Stimulated activated CD4-positive, alpha-beta T cell treated with anti-CD3 and anti-CD28 coated beads, TNF-alpha, amount 100 ng/mL, for 48 hours (primary cell): ENCODE measurements around the gene ZMYND8.
"Not testable (repeated sequence)": the region's sequence is repeated elsewhere in the genome, so short reads cannot be mapped to it uniquely, and the experiment has no call there.

Experiments used
- DNase-seq, 3 donors: peaks; one replicate each; pipeline ENCODE4 v3.0.0-alpha.2; 2020; ENCODE audit warnings: low read depth in 3 of 3

The ZMYND8 gene

DNA sequence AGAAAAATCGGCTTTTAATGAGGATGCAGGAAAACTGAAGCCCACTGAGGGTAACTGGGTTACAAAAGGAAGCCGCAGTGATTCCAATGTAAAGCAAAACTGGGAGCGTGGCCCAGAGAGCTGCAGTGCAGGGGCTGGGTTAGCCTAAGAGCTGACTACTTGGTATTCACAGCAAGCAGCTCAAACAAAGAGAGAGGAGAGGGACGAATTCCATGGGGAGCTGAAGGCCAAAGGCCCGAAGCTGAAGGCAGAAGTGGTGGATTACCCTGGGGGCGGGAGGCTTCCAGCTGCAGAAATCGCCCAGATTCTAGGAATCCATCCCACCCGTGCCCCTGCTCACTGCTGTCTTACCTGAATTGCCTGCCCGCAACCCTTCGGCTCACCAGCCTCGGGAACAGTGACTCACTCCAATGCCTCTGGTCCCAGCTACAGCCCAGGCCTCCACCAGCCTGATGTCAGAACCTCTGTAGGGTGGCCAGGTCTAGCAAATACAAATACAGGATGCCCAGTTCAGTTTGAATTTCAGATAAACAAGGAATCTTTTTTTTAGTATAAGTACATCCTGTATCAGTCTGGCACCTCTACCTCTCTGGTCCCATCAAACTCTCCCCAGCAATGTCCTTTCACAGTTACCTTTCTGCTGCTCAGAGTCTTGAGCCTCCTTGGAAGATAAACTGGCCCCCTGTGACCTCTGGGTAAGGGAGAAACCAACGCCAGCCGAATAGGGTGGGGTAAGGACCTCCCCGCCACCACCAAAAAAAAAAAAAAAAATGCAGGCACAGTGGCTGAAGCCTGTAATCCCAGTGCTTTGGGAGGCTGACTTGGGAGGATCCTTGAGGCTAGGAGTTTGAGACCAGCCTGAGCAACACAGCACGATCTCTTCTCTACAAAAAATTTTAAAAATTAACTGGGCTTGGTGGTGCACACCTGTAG is 14.6 kb upstream of the ZMYND8 start:
- no peak for DNase-seq

DNA sequence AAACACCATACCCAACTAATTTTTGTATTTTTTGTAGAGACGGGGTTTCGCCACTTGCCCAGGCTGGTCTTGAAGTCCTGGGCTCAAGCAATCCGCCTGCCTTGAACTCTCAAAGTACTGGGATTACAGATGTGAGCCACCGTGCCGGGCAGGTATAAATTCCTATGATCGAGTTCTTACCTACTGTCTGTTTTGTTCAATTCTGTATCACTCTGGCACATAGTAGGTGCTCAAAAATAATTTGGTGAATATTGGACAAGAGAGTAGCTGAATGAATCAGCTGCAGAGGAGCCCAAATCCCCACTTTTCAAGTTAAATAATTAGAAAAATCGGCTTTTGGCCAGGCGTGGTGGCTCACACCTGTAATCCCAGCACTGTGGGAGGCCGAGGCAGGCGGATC is 13.7 kb upstream of the ZMYND8 start:
- no peak for DNase-seq

- no peak for DNase-seq
Measured at GRCh38 chr20:47368301-47368700, 11.8 kb upstream of the ZMYND8 start.

DNA sequence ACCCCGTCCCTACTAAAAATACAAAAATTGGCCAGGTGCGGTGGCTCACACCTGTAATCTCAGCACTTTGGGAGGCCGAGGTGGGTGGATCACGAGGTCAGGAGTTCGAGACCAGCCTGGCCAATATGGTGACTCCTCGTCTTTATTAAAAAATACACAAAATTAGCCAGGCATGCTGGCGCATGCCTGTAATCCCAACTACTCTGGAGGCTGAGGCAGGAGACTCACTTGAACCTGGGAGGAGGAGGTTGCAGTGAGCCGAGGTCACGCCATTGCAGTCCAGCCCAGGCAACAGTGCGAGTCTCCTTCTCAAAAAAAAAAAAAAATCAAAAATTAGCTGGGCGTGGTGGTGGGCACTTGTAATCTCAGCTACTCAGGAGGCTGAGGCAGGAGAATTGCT is 9.8 kb upstream of the ZMYND8 start:
- not testable (repeated sequence) for DNase-seq

- DNase-seq = no peak
Measured at GRCh38 chr20:47365023-47365764, 8.7 kb upstream of the ZMYND8 start.

- no peak for DNase-seq
Measured at GRCh38 chr20:47362361-47363219, 6.1 kb upstream of the ZMYND8 start.

GRCh38 chr20:47361057-47361915 is 4.8 kb upstream of the ZMYND8 start:
- DNase-seq = no peak

DNA sequence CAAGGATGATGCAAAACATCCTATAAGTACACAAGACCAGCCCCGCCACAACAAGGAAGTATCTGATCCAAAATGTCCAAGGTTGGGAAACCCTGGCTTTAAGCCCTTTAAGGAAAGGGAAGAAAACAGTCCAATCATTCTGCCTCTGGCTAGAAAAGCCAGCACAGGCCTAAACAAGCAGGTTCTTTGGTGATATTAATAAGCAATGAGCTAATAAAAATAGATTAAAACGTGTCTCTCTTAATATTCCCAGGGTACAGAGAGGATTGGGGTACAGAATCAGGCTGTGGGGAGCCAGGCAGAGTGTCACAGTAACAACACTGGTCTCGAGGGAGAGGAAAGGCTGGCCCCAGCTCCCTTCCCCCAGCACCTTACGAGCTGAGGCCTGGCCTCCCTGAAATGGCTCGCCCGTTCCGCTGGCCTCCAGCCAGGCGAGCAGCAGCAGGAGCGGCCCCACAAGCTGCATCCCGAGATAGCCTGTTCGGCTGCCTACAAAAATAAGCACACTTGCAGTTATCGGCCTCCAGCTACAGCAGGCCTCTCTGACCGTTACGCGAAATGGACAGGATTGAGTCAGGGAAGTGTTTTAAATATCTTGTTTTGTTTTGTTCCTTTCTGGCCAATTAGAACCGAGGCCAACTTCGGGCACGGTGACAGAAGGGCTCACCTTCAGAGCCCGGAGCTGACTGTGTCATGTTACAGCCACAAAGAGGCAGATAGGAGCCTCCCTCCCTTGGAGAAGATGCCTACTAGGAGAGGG is 4.0 kb upstream of the ZMYND8 start:
- DNase-seq = no peak

DNA sequence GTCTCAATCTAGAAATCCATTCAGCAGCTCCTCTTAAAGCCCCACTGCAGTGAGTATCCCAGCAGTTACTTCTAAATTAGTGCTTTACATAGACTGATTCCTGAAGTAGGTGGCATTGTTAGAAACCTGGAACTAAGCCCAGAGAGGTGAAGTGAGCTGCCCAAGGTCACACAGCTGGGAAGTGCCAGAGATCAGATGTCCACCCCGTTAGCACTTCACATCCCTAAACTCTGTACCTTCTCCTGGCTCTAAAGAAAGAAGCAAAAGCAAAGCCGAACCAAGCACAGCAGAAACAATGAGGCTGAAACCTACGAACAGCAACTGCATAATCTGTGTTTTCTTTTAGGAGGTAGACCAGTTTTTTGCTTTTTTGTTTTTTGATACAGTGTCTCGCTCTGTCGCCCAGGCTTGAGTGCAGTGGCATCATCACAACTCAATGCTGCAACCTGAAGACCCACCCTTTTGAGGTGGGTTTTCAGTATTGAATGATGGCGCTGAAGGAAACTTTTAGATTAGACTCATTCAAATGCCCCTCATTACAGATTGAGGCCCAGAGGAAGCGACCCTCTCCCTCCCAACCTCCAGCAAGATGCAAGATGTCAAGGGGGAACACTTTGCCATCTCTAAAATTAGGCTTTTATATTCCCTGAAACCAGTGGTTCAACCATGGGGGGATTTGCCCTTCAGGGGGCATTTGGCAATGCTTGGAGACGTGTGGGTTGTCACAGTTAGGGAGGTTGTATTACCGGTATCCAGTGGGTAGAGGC is 3.2 kb upstream of the ZMYND8 start:
- DNase-seq = no peak

- no peak for DNase-seq
Measured at GRCh38 chr20:47358672-47359529, 2.4 kb upstream of the ZMYND8 start.

DNA sequence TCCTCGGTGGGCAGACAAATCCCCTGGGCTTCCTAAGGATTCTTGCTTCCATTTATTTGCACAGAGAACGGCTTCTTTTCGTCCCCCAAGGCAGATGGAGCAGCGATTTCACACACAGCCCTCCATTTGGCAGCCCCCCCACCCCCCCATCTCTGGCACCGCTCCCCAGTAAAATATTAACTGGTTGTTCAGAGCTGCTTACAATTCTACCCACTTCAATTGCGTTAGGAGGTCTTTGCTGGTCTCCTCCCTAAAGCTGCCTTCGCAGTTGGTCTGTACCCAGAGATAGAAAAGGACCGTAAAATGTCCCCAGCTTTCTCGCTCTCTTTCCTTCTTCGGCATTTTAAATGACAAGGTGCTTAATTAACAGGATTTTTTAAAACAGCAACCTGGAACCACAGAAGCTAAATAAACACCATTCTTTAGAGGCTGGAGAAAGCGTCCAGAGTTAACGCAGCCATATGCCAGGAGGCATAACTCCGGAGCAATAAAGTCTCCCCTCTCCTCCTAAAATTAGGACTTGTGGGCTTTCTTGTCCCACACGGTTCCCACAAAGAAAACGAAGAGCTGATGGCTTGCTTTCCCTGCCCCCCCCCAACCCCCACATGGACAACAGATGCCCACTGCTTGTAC is 1.7 kb upstream of the ZMYND8 start:
- no peak for DNase-seq

GRCh38 chr20:47357296-47358038 is 968 bp upstream of the ZMYND8 start:
- peak; percentile 39 to 56 (median 46) for DNase-seq

DNA sequence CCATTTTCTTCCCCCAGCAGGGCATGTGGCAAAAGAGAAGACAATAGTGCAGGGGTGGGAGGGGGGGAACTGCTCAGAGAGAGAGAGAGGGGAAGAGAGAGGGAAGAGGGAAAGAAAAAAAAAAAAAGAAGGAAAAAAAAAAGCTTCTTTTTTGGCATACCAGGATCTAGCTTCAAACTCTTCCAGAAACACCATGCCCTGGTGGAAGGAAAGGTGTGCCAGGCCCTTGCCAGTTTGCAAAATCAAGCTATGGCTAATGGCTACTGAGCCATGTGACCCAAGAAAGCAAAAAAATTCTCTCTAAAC is 326 bp downstream of the ZMYND8 start:
- no peak for DNase-seq

DNA sequence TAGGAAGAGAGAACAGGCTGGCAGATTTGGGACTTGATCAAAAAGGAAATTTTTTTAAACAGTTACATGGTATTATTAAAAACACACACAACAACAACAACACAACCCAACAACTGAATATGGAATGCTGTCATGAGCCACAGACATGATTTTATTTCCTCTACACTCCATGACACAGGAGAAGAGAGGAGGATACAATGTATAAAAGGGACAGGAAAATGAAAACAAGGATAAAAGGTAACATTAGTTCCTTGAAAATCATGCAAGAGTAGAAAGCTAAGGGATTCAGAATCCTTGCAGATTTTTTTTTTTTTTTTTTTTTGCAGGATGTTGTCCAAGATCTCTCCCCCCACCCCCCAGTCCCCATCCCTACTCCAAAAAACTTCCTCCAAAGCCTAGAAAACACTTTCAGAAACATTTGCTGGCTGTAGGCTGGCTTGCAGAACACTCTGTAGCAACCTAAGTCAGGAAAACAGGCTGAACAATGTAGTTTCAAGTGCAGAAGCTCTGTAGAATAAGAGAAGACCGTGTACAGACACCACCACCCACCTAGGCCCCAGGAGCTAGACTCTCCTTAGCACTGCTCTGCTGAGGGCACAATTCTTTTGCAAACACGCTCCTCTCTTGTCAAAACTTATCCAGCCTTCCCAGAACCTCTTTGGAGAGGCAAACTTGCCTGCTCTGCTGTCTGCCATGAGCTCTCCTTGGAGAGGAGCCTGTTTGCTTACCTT is 845 bp downstream of the ZMYND8 start:
- no peak for DNase-seq

DNA sequence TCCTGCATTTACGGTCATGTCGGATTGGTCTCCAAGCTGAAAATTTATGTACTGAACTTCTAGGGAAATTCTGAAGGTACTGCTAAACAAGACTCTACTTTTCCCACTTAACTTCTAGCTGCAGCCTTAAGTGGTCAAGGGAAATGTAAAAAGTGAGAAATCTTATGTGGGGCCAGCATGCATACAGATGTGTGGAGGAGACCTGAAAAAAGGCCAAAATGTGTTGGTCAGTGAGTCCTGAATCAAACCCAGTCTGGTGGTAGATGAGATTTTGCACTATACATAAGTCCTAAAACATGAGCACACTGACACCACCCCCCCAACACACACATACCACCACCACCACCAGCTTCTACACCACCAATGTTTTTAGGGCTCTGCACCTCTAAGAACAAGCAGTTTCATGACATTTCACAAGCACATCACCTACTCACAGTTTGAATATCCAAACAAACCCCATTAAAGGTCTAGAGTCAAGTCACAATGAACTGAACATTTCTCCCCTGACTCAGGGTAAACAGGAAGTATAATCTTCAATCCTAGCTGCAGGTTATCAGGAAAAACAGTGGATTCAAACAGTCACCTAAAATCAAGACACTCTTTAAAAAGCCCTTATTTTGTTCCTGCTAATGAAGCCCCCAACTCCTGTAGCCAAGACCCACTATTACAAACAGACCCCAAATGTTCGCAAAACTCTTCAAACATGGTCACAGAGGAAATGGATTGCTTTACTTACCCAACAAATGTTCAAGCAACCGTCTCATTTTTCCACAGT is 1.6 kb downstream of the ZMYND8 start:
- DNase-seq = no peak

GRCh38 chr20:47354464-47354713 is 2.1 kb downstream of the ZMYND8 start:
- no peak for DNase-seq
